ENCODE data around the gene KRTAP20-1. TPM values are rescaled to one million over a fixed set of nuclear protein-coding genes. Genes with fewer than 3 reads are reported as not detected.

The KRTAP20-1 gene
- total RNA-seq, 4 donors from 2014 or later = not detected

DNA sequence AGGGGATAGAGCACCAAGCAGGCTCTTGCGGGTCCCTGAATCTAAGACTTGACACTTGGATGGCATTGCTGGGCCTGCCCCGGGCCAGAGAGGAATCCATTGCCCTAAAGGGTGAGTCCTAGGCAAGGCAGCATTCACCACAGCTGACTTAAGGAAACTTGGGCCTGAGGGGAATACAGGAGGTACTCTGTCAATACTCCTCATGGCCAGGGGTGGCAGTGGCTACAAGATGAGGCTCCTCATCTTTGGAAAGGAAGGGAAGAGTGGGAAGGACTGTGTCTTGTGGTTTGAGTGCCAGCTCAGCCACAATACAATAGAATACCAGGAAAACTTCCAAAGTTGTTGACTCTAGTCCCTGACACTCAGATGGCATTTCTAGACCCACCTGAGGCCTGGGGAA is 10.3 kb upstream of the KRTAP20-1 start:
- H3K27me3 ChIP-seq = no peaks in the 10 kb centered on the region
- H3K4me3 ChIP-seq = no peak overlapping the region
- TF ChIP-seq POLR2AphosphoS5 (IDR thresholded peaks at IDR 0.05) = no peak
- TF ChIP-seq EP300 (IDR thresholded peaks at IDR 0.05) = no peak
- TF ChIP-seq POLR2A (IDR thresholded peaks at IDR 0.05; ENCODE audit: low read depth) = no peak
- TF ChIP-seq, protein P1, sequence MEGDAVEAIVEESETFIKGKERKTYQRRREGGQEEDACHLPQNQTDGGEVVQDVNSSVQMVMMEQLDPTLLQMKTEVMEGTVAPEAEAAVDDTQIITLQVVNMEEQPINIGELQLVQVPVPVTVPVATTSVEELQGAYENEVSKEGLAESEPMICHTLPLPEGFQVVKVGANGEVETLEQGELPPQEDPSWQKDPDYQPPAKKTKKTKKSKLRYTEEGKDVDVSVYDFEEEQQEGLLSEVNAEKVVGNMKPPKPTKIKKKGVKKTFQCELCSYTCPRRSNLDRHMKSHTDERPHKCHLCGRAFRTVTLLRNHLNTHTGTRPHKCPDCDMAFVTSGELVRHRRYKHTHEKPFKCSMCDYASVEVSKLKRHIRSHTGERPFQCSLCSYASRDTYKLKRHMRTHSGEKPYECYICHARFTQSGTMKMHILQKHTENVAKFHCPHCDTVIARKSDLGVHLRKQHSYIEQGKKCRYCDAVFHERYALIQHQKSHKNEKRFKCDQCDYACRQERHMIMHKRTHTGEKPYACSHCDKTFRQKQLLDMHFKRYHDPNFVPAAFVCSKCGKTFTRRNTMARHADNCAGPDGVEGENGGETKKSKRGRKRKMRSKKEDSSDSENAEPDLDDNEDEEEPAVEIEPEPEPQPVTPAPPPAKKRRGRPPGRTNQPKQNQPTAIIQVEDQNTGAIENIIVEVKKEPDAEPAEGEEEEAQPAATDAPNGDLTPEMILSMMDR (IDR thresholded peaks at IDR 0.05) = no peak
- H3K36me3 ChIP-seq = no peaks in the 10 kb centered on the region
- no peak for DNase-seq (ENCODE audit: extremely low spot score)
- no peak overlapping the region for H3K27ac ChIP-seq (replicated peaks in 1 of 4)
- H3K9me3 ChIP-seq = no peaks in the 10 kb centered on the region
- intact Hi-C loops (cut with DNase I) = no loop called here
- WGBS = no CpG with 5 or more reads among the region's 2 CpGs
- H3K4me1 ChIP-seq = no peaks in the 10 kb centered on the region

DNA sequence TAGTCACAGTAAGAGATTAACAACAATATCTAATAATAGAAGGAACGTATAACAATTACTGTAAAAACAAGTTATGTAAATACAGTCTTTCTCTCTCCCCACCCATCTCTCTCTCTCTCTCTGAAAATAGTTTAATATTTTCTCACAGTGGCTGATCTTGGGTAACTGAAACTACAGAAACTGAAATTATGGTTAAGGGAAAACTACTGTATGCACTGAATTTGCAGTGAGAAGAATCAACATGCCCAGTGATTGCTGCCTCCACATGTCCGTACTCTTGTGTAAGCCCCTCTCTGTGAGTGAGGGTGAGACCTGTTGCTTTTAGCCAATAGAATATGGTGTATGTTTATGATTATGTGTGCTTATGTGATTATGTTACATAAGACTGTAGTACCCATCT is 4.1 kb upstream of the KRTAP20-1 start:
- no peak for DNase-seq (ENCODE audit: extremely low spot score)
- WGBS = 85% methylated on average over 2 of the region's 2 CpGs
- no peak overlapping the region for H3K4me3 ChIP-seq
- intact Hi-C loops (cut with DNase I) = no loop called here
- no peaks in the 10 kb centered on the region for H3K27me3 ChIP-seq
- H3K36me3 ChIP-seq = no peaks in the 10 kb centered on the region
- no peak for TF ChIP-seq EP300 (IDR thresholded peaks at IDR 0.05)
- TF ChIP-seq, protein P1 (IDR thresholded peaks at IDR 0.05) = no peak
- TF ChIP-seq POLR2AphosphoS5 (IDR thresholded peaks at IDR 0.05) = no peak
- TF ChIP-seq POLR2A (IDR thresholded peaks at IDR 0.05; ENCODE audit: low read depth) = no peak
- no peak overlapping the region for H3K27ac ChIP-seq (replicated peaks in 1 of 4)
- no peaks in the 10 kb centered on the region for H3K9me3 ChIP-seq
- no peaks in the 10 kb centered on the region for H3K4me1 ChIP-seq

DNA sequence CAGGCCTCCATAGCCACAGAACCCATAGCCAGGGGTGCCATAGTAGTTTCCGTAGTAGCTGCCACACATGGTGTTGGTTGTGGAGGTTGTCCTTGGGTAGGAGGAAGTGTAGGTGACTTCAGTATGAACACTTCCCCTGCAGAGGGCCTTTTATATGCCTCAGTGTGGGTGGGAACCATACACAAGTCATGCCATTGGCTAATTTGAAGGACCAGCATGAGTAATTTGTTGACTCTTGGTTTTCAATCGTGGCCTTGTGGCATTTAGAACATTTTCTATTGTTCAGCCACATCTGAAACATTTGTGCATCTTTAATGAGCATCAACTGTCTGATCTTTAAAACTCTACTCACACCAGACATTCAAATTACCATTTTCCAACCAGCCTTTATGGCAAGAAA is 2.4 kb upstream of the KRTAP20-1 start, which contains the start of gene KRTAP6-1:
Gene KRTAP6-1, minus strand, starts transcription at position 95 of the 400 bp plus-strand sequence. Its CDS starts 26 bp downstream, at position 69.
- no peaks in the 10 kb centered on the region for H3K27me3 ChIP-seq
- no peak within 1 kb of the TSS for H3K27ac ChIP-seq (replicated peaks in 1 of 4)
- H3K36me3 ChIP-seq = no peaks in the 10 kb centered on the region
- no peak within 1 kb of the TSS for H3K4me3 ChIP-seq
- no peaks in the 10 kb centered on the region for H3K4me1 ChIP-seq
- intact Hi-C loops (cut with DNase I) = no loop called here
- WGBS = 44% methylated on average over 1 of the region's 2 CpGs
- TF ChIP-seq POLR2AphosphoS5 (IDR thresholded peaks at IDR 0.05) = no peak
- TF ChIP-seq EP300 (IDR thresholded peaks at IDR 0.05) = no peak
- TF ChIP-seq POLR2A (IDR thresholded peaks at IDR 0.05; ENCODE audit: low read depth) = no peak
- TF ChIP-seq, protein P1 (IDR thresholded peaks at IDR 0.05) = no peak
- no peak for DNase-seq (ENCODE audit: extremely low spot score)
- H3K9me3 ChIP-seq = no peaks in the 10 kb centered on the region

DNA sequence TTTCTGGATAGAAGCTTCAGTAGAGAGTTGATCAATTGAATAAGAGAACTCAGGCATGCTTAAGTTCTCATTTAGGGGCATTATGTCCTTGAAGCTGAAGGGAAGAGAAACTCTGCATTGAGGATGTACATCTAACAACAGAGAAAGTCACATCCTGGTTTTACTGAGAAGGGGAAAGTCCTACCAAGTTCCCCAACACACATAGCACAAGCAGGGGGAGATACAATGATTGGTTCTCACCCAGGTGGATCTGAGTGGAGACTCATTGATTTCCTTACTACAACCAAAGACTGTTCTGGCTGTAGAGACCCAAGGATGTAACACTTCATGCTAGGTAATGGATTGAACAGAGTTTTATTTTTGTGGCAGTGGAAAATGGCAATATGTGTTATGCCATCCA is 1.0 kb upstream of the KRTAP20-1 start:
- TF ChIP-seq, protein P1 (IDR thresholded peaks at IDR 0.05) = no peak
- TF ChIP-seq POLR2AphosphoS5 (IDR thresholded peaks at IDR 0.05) (no peak), POLR2A (IDR thresholded peaks at IDR 0.05; ENCODE audit: low read depth) (no peak), EP300 (IDR thresholded peaks at IDR 0.05) (no peak)
- intact Hi-C loops (cut with DNase I) = no loop called here

DNA sequence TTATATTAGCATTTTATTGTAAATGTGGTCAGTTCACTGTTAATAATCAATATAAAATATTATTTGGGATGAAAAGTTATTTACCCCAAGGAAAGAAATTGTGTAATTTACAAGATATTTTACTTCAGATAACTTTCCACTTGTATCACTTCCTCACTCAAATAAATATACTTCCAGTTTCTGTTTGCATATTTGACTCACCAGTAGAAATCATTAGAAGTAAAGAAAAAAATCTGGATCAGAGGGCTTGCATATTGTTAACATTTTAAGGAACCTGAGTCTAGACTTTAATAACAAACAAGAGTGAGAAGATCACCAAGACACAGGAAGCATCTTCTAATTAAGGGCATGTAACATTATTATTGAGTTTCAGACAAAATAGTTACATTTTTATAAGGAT is 3.9 kb downstream of the KRTAP20-1 start:
- no peak for DNase-seq (ENCODE audit: extremely low spot score)
- intact Hi-C loops (cut with DNase I) = no loop called here
- Histone ChIP-seq H3K27me3 (no peaks in the 10 kb centered on the region), H3K4me1 (no peaks in the 10 kb centered on the region), H3K27ac (replicated peaks in 1 of 4) (no peak overlapping the region), H3K9me3 (no peaks in the 10 kb centered on the region), H3K36me3 (no peaks in the 10 kb centered on the region), H3K4me3 (no peak overlapping the region)
- TF ChIP-seq, protein P1 (IDR thresholded peaks at IDR 0.05) = no peak
- TF ChIP-seq POLR2AphosphoS5 (IDR thresholded peaks at IDR 0.05) (no peak), EP300 (IDR thresholded peaks at IDR 0.05) (no peak), POLR2A (IDR thresholded peaks at IDR 0.05; ENCODE audit: low read depth) (no peak)

More for the DNA sequence above, 1.0 kb upstream of the KRTAP20-1 start:
- Histone ChIP-seq H3K4me3 (no peak overlapping the region), H3K27me3 (no peaks in the 10 kb centered on the region), H3K9me3 (no peaks in the 10 kb centered on the region), H3K27ac (replicated peaks in 1 of 4) (no peak overlapping the region), H3K36me3 (no peaks in the 10 kb centered on the region), H3K4me1 (no peaks in the 10 kb centered on the region)
- DNase-seq (ENCODE audit: extremely low spot score) = no peak
